ENCODE measurements around the gene SELENOT. TPM values are rescaled to one million over a fixed set of nuclear protein-coding genes. Genes with fewer than 3 reads are reported as not detected.
"Not testable (repeated sequence)": the region's sequence is repeated elsewhere in the genome, so short reads cannot be mapped to it uniquely, and the experiment has no call there.

SELENOT gene
- polyA plus RNA-seq, 3 donors = 100 to 118 (median 113) TPM

GRCh38 chr3:150600647-150601530 lies 2.2 kb upstream of the SELENOT start:
- not testable (repeated sequence) for DNase-seq

- no peak for DNase-seq
Observed at GRCh38 chr3:150602426-150603152, 532 bp upstream of the SELENOT start.

DNA sequence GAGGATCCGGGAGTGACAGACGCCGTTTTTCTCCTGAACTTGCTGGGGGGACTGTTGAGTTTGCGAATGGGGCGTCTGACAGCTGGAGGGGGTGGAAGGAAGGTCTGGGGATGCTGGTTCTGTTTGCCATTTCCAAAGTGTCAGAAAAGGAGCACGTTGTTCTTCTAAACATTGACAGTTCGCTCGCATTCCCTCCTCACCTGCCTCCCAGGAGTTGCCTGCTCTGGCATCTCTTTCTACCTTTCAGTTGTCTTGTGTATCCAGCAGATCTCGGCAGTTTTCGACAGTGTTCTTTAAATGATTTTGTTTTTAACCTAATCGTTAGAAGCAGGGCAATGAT lies 829 bp downstream of the SELENOT start:
- no peak for DNase-seq

GRCh38 chr3:150605998-150606641 lies 3.0 kb downstream of the SELENOT start:
- DNase-seq = no peak

GRCh38 chr3:150607267-150608065 lies 4.3 kb downstream of the SELENOT start:
- no peak for DNase-seq

DNA sequence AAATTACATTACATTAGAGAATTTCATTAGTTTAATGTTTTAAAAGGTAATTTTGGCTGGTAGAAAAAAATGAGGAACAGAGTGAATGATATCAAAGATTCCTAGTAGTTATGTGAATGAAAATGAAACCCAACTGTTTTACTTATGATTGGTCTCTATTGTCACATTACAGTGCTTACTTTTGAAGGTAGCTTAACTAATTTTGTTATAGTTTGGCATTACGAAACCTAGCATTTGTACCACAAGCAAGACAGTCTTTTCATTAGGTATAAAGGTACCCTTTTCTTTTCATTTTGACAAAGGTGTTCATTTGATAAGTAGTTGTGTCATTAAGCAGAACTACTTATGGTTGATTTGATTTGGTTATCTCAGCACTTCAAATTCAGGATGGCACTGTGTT lies 6.9 kb downstream of the SELENOT start:
- no peak for DNase-seq

DNA sequence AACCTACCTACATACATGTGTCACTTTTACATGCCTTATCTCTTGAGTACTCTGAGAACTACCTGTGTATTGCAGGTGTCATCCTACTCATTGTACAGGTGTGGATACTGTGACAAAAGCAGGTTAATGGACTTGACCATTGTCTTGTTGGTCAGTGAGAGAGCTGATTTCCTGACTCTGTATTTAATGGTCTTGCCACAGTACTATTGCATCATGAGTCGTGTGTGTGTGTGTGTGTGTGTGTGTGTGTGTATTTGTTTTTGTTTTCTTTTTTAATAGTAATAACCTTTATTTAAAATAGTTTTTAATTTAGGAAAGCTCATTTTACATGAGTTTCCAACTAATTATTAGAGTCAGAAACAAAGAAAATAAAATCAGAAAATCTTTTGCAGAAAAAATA lies 7.7 kb downstream of the SELENOT start:
- DNase-seq = no peak

- no peak for DNase-seq
Observed at GRCh38 chr3:150611666-150612065, 8.5 kb downstream of the SELENOT start.

DNA sequence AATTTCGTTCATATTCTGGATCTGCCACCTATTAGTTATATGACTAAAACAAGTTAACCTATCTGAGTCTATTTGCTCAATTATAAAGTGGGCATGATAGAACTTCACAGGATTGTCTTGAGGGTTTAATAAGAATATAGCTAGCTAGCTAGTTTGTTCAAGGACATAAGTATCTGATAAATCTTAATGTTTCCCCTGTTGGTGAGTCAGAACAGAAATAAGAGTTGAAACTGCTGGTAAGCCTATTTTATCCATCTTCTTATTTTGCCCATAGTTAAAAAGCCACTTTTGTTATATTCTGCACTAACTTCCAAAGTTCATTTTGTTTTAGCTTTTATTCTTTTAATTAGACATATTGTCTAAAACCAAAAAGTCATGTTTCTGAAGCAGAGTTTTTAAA lies 9.4 kb downstream of the SELENOT start:
- DNase-seq = no peak

- DNase-seq = no peak
Observed at GRCh38 chr3:150613034-150613433, 9.9 kb downstream of the SELENOT start.

GRCh38 chr3:150613709-150614480 lies 10.8 kb downstream of the SELENOT start:
- DNase-seq = no peak

GRCh38 chr3:150620002-150620689 lies 17.0 kb downstream of the SELENOT start:
- no peak for DNase-seq

GRCh38 chr3:150622955-150623354 lies 19.8 kb downstream of the SELENOT start:
- DNase-seq = not testable (repeated sequence)

DNA sequence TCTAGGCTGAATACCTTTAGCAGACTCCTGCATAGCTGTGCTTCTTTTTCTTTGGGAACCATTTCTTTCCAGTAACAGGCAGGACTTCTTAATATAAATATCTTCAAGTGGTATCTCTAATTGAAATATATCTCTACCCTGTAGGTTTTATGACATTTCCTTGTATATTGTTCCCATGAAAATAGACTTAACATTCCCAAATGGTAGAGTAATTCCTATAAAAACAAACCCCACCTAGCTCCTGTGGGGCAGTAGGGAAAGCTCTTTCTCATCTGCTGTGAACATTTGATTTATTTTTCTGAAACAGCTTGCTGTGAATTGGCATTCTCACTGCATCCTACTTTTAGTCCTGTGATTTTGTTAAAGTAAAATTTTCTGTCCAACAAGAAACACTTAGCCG lies 20.8 kb downstream of the SELENOT start:
- no peak for DNase-seq

DNA sequence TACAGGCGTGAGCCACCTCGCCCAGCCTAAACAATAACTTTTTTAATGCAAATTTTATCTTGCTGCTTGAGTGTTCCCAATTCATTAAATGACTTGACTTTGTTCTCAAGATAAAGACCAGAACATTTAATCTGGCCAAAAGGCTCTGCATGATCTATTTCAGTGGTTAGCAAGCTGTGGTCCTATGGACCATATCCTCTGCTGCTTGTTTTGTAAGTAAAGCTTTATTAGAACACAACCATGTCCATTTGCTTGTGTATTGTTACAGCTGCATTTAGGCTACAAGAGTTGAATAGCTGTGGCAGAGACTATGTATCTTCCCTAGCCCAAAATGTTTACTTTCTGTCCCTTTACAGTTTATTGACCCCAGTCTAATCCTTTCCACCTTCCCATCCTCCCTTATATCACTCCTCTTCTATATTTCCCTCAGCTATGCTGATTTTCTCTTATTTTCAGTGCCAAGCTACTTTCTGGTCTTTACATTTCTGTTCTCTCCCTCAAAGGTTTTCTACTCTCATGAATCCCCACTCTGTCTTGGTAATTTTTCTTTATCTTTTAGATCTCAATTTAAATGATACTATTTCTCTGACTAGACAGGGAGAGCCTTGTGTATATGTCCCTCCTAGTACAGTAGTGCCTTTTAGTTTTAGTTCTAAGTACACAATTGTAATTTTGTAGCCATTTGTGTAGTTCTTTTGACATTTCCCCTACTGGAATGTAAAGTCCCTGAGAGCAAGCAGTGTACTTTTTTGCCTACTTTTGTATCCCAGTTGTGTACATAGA lies 23.2 kb downstream of the SELENOT start:
- no peak for DNase-seq

- DNase-seq = no peak
Observed at GRCh38 chr3:150627557-150627956, 24.4 kb downstream of the SELENOT start.

GRCh38 chr3:150631515-150632221 lies 28.5 kb downstream of the SELENOT start:
- no peak for DNase-seq

DNA sequence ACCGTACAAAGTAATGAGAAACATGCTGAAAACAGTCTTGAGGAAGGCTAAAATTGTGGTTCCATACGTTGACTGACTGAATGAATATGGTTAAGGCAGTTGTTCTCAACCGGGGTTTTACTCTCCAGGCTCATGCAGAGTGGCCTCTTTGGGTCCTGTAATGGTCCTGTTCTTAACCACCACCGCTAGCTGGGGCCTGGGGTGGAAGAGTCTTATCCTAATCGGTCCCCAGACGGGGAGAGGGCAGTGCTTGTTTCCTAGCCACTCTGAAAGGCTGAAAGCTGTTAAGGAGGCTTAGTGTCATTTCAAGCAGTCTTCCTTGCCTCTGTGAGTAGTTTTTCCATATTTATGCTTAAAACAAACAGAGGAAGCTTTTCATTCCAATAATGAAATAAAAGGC lies 32.0 kb downstream of the SELENOT start:
- no peak for DNase-seq

DNA sequence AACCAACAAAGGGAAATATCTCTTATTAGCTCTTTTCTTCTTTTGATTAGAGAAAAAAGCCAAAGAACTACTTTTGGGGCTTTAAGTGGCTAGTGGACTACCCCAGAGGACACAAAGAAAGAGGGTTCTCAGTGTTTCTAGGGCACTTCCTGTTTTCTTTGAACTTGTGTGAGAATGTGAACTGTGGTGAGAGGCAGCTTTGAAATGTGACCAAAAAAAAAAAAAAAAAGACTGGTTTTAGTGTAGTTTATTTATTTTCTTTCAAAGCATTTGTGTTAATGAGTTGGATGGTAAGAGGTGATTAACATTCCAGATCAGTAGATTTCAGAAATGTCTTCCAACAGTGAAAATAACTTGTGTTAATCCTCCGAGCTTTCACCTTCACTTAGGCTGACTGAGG lies 32.4 kb downstream of the SELENOT start:
- no peak for DNase-seq

Measured in renal pelvis (tissue), 4 donors.